HepG2 (cell line): Measurements from ENCODE around the gene PPP1R12B. TPM values are rescaled to one million over a fixed set of nuclear protein-coding genes. Genes with fewer than 3 reads are reported as not detected.

Source experiments
- ATAC-seq: fragments of 200-7000 bp; cut with Tn5 transposase; 3 replicates; pipeline ENCODE4 v1.9.1; 2020; ENCODE audit warnings: mild to moderate bottlenecking, moderate library complexity
- BruUV-seq: library from RNA; stranded (reverse); fragments of 400-500 nt; replicated peaks from 2 replicates; lab custom pipeline; 2021; lab: Mats Ljungman, UMichigan
- CTCF ChIA-PET: fragments of 300-600 bp; formaldehyde crosslinking; extraction: SDS; loops from one replicate; lab custom pipeline; 2021; ENCODE audit warnings: low total read pairs, inconsistent platforms, low intra/inter-chr PET ratio; lab: Yijun Ruan, JAX
- POLR2A ChIA-PET: fragments of 350-600 bp; sonication (Branson Sonifier 250); formaldehyde crosslinking; loops from one replicate; lab custom pipeline; 2020; ENCODE audit warnings: antibody characterized with exemption, inconsistent platforms; lab: Yijun Ruan, JAX
- DNase-seq: peaks from one replicate; pipeline ENCODE4 v3.0.0-alpha.2; 2015; ENCODE audit warnings: low spot score
- FAIRE-seq: peaks from 3 replicates; lab custom pipeline; 2011; peaks lifted over from hg19 to GRCh38; lab: Jason Lieb, UNC
- H2AFZ ChIP-seq: one replicate; pipeline ENCODE4 v1.6.1; 2011; ENCODE audit warnings: low read length, inconsistent platforms
- H3K27ac ChIP-seq: fragments of 300-600 bp; 3 replicates; pipeline ENCODE4 v1.8.0; 2011; ENCODE audit warnings: mixed run types, mild to moderate bottlenecking, mixed read lengths, low read length, inconsistent platforms; ENCODE audit not compliant: insufficient read depth; ENCODE audit errors: extremely low read length
- H3K27me3 ChIP-seq, 2 experiments: fragments of 200-600 bp in 1 of 2; 2 replicates in 1 of 2; 3 replicates in 1 of 2; pipeline versions ENCODE4 v1.6.0 to v1.8.0; 2011; ENCODE audit warnings: low read length in 2 of 2, mild to moderate bottlenecking in 2 of 2, moderate library complexity in 2 of 2, inconsistent platforms in 1 of 2; ENCODE audit not compliant: insufficient read depth in 2 of 2, control insufficient read depth in 1 of 2
- H3K36me3 ChIP-seq, 2 experiments: fragments of 200-600 bp in 1 of 2; replicated peaks in 1 of 2; 2 replicates in 1 of 2; 3 replicates in 1 of 2; pipeline versions ENCODE4 v1.5.1 to v1.8.0; 2011; ENCODE audit warnings: low read length in 2 of 2, inconsistent platforms in 1 of 2; ENCODE audit not compliant: insufficient read depth in 2 of 2, control insufficient read depth in 1 of 2
- H3K4me1 ChIP-seq: 2 replicates; pipeline ENCODE4 v1.5.1; 2012; ENCODE audit warnings: low read length, inconsistent platforms; ENCODE audit not compliant: insufficient read depth
- H3K4me2 ChIP-seq: 2 replicates; pipeline ENCODE4 v1.6.0; 2011; ENCODE audit warnings: low read depth, low read length, inconsistent platforms
- H3K4me3 ChIP-seq, 3 experiments: fragments of 200-600 bp in 1 of 3; sonication (generic), shearing (Covaris generic) in 1 of 3; replicated peaks in 1 of 3; 2 replicates each; pipeline ENCODE4 v1.5.1; 2011 to 2016; ENCODE audit warnings: low read length in 3 of 3, inconsistent platforms in 2 of 3, low read depth in 2 of 3, mild to moderate bottlenecking in 2 of 3, control low read depth in 1 of 3, mixed read lengths in 1 of 3; ENCODE audit not compliant: insufficient read depth in 1 of 3
- H3K79me2 ChIP-seq: one replicate; pipeline ENCODE4 v1.6.1; 2011; ENCODE audit warnings: low read length, inconsistent platforms; ENCODE audit not compliant: insufficient read depth
- H3K9ac ChIP-seq: 2 replicates; pipeline ENCODE4 v1.6.0; 2011; ENCODE audit warnings: mild to moderate bottlenecking, low read depth, low read length, inconsistent platforms; ENCODE audit not compliant: insufficient read depth
- H3K9me3 ChIP-seq: 2 replicates; pipeline ENCODE4 v1.5.1; 2012; ENCODE audit warnings: mild to moderate bottlenecking, low read length
- H4K20me1 ChIP-seq: 2 replicates; pipeline ENCODE4 v1.6.0; 2011; ENCODE audit warnings: inconsistent platforms, mild to moderate bottlenecking, low read length, moderate library complexity; ENCODE audit not compliant: insufficient read depth
- BRCA1 ChIP-seq: sonication (generic); formaldehyde crosslinking; IDR thresholded peaks from 2 replicates; pipeline ENCODE4 v1.4.0; 2020; ENCODE audit warnings: missing genetic modification reagents
- FOXM1 ChIP-seq: sonication (generic); formaldehyde crosslinking; IDR thresholded peaks from 2 replicates; pipeline ENCODE4 v1.5.0; 2020; ENCODE audit warnings: missing genetic modification reagents
- GABPA ChIP-seq, 2 experiments: IDR thresholded peaks; 2 replicates each; pipeline ENCODE4 v1.6.1; 2011 to 2016; ENCODE audit warnings: low read depth in 2 of 2, low read length in 1 of 2, missing biosample characterization in 1 of 2, missing genetic modification characterization in 1 of 2
- IKZF5 ChIP-seq: IDR thresholded peaks from 2 replicates; pipeline ENCODE4 v1.6.1; 2018; ENCODE audit warnings: missing genetic modification reagents, mild to moderate bottlenecking, missing compliant biosample characterization
- ISL2 ChIP-seq: sonication (generic); formaldehyde crosslinking; IDR thresholded peaks from 2 replicates; pipeline ENCODE4 v1.5.0; 2020; ENCODE audit warnings: missing genetic modification reagents
- LCORL ChIP-seq, 2 experiments: fragments of 450-650 bp in 1 of 2; sonication (generic) in 1 of 2; formaldehyde crosslinking in 1 of 2; IDR thresholded peaks; 2 replicates each; pipeline versions ENCODE4 v1.5.0 to v1.6.1; 2017 to 2020; ENCODE audit warnings: antibody characterized with exemption in 1 of 2, missing genetic modification reagents in 1 of 2
- PHF20 ChIP-seq: sonication (generic); formaldehyde crosslinking; IDR thresholded peaks from 2 replicates; pipeline ENCODE4 v1.5.0; 2020; ENCODE audit warnings: mild to moderate bottlenecking, missing genetic modification reagents
- PITX1 ChIP-seq: sonication (generic); formaldehyde crosslinking; IDR thresholded peaks from 2 replicates; pipeline ENCODE4 v1.5.1; 2020; ENCODE audit warnings: mild to moderate bottlenecking, missing genetic modification reagents
- RARA ChIP-seq: IDR thresholded peaks from 2 replicates; pipeline ENCODE4 v1.6.1; 2016; ENCODE audit warnings: missing genetic modification reagents, missing compliant biosample characterization
- SRF ChIP-seq: IDR thresholded peaks from 2 replicates; pipeline ENCODE4 v1.6.1; 2011; ENCODE audit warnings: mild to moderate bottlenecking, low read depth, low read length, moderate library complexity
- ZNF230 ChIP-seq: sonication (generic); formaldehyde crosslinking; IDR thresholded peaks from 2 replicates; pipeline ENCODE4 v1.4.0; 2020; ENCODE audit warnings: mild to moderate bottlenecking, missing genetic modification reagents
- ZNF816 ChIP-seq: sonication (generic); formaldehyde crosslinking; IDR thresholded peaks from 2 replicates; pipeline ENCODE4 v1.8.0; 2022; ENCODE audit warnings: missing genetic modification reagents, mild to moderate bottlenecking, borderline replicate concordance
- WGBS: methylation state at CpG from one replicate; pipeline ENCODE4 v1.1.6; 2017; ENCODE audit warnings: low lambda C conversion rate; 5-methylcytosine and 5-hydroxymethylcytosine counted together
- in situ Hi-C: cut with HindIII; loops from 2 replicates; pipeline ENCODE4 v1.10.0; 2017; ENCODE audit warnings: low pct_unique_long_range_greater_than_20kb; ENCODE audit not compliant: extremely low pct_ligation_motif_present
- intact Hi-C: fragments of 100-400 bp; cut with micrococcal nuclease; formaldehyde crosslinking; loops from one replicate; pipeline ENCODE4 v1.10.0; 2022; ENCODE audit not compliant: unreplicated experiment
- polyA plus RNA-seq, 8 experiments: library from polyadenylated mRNA; depleted of rRNA in 3 of 8; stranded (reverse) in 7 of 8; unstranded in 1 of 8; fragments of >200 nt; fragmentation: Illumina TruSeq in 4 of 8; extraction: Trizol in 4 of 8; gene quantifications; 2 replicates each; pipeline versions ENCODE4 v1.2.1 to v1.2.3, GENCODE V29; 2011 to 2016; ENCODE audit warnings: low read depth in 4 of 8, missing spikeins in 1 of 8, mixed read lengths in 1 of 8; ENCODE audit not compliant: insufficient read depth in 1 of 8
- total RNA-seq, 5 experiments: library from RNA; depleted of rRNA; stranded (reverse); fragments of >200 nt; fragmentation: Illumina TruSeq; extraction: Trizol; gene quantifications; 2 replicates each; pipeline ENCODE4 v1.2.3, GENCODE V29; 2016; ENCODE audit warnings: low read depth in 1 of 5
- TF ChIP-seq, protein P1 (sequence below): sonication (generic); formaldehyde crosslinking; IDR thresholded peaks from 2 replicates; pipeline ENCODE4 v1.4.0; 2020; ENCODE audit warnings: missing genetic modification reagents
- TF ChIP-seq, protein P2 (sequence below): sonication (generic); formaldehyde crosslinking; IDR thresholded peaks from 2 replicates; pipeline ENCODE4 v1.5.0; 2020; ENCODE audit warnings: missing genetic modification reagents
- TF ChIP-seq, protein P3 (sequence below), 2 experiments: fragments of 450-650 bp in 1 of 2; sonication (generic) in 1 of 2; formaldehyde crosslinking; IDR thresholded peaks; 2 replicates each; pipeline versions ENCODE4 v1.5.0 to v1.8.0; 2020 to 2022; ENCODE audit warnings: mild to moderate bottlenecking in 1 of 2, missing genetic modification reagents in 1 of 2
- TF ChIP-seq, protein P4 (sequence below): sonication (generic); formaldehyde crosslinking; IDR thresholded peaks from 2 replicates; pipeline ENCODE4 v1.4.0; 2020; ENCODE audit warnings: low read depth, mild to moderate bottlenecking, missing genetic modification reagents
- TF ChIP-seq, protein P5 (sequence below): sonication (generic); IDR thresholded peaks from 2 replicates; pipeline ENCODE4 v1.6.1; 2016; ENCODE audit warnings: low read depth, borderline replicate concordance

PPP1R12B gene
- total and polyA plus RNA-seq, 2 of the 13 experiments (the other 11 are each of a cell fraction or from before 2014, with no cell fraction given), result 12.0 to 13.6 TPM

GRCh38 chr1:202348005-202348508 is 442 bp upstream of the PPP1R12B start:
- ATAC-seq (no peak), DNase-seq (no peak), FAIRE-seq (peak; percentile 86)
- Histone ChIP-seq H3K79me2 (peaks cover 38% of the 10 kb centered on the region), H4K20me1 (no peaks in the 10 kb centered on the region), H3K36me3 (no peaks in the 10 kb centered on the region), H3K4me3 (peak overlapping the region in 2 of 3 experiments; percentile 19 to 20; a peak in 2 of 6 replicates), H3K9me3 (no peaks in the 10 kb centered on the region), H3K9ac (no peak overlapping the region), H2AFZ (no peak overlapping the region), H3K27ac (no peak overlapping the region), H3K4me1 (peaks cover 54% of the 10 kb centered on the region), H3K4me2 (peak overlapping the region; percentile 42), H3K27me3 (no peaks in the 10 kb centered on the region; a peak in 1 of 5 replicates)
- in situ Hi-C loops (no loop called here), intact Hi-C loops (loop anchor here (10.0 kb wide), 3 partner anchors 87 to 657 kb away; partner anchors contain the start of genes SYT2 and TMEM183A)
- POLR2A ChIA-PET, result no interaction called here
- BruUV-seq, result no TSS peak
- CTCF ChIA-PET, result no interaction called here
- WGBS, result 47% methylated on average over 6 of the region's 6 CpGs
- TF ChIP-seq, protein P1, sequence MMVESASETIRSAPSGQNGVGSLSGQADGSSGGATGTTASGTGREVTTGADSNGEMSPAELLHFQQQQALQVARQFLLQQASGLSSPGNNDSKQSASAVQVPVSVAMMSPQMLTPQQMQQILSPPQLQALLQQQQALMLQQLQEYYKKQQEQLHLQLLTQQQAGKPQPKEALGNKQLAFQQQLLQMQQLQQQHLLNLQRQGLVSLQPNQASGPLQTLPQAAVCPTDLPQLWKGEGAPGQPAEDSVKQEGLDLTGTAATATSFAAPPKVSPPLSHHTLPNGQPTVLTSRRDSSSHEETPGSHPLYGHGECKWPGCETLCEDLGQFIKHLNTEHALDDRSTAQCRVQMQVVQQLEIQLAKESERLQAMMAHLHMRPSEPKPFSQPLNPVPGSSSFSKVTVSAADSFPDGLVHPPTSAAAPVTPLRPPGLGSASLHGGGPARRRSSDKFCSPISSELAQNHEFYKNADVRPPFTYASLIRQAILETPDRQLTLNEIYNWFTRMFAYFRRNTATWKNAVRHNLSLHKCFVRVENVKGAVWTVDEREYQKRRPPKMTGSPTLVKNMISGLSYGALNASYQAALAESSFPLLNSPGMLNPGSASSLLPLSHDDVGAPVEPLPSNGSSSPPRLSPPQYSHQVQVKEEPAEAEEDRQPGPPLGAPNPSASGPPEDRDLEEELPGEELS (CRISPR knock-in tag), result no peak
- TF ChIP-seq SRF, result 0 out of 2 replicates have a peak, but pooled peaks have one; percentile 38
- 0 out of 2 replicates have a peak, but pooled peaks have one; percentile 1 for TF ChIP-seq BRCA1 (CRISPR knock-in tag)
- no peak for TF ChIP-seq ISL2
- no peak for TF ChIP-seq FOXM1 (CRISPR knock-in tag)
- peak; percentile 40 for TF ChIP-seq GABPA (IDR thresholded peaks at IDR 0.05; ENCODE audit: low read depth, low read length)
- peak; percentile 89 for TF ChIP-seq GABPA (CRISPR knock-in tag; IDR thresholded peaks at IDR 0.05; ENCODE audit: low read depth)
- TF ChIP-seq, protein P2, sequence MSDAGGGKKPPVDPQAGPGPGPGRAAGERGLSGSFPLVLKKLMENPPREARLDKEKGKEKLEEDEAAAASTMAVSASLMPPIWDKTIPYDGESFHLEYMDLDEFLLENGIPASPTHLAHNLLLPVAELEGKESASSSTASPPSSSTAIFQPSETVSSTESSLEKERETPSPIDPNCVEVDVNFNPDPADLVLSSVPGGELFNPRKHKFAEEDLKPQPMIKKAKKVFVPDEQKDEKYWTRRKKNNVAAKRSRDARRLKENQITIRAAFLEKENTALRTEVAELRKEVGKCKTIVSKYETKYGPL (CRISPR knock-in tag), result no peak
- TF ChIP-seq, protein P3, sequence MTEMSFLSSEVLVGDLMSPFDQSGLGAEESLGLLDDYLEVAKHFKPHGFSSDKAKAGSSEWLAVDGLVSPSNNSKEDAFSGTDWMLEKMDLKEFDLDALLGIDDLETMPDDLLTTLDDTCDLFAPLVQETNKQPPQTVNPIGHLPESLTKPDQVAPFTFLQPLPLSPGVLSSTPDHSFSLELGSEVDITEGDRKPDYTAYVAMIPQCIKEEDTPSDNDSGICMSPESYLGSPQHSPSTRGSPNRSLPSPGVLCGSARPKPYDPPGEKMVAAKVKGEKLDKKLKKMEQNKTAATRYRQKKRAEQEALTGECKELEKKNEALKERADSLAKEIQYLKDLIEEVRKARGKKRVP (CRISPR knock-in tag; IDR thresholded peaks at IDR 0.05), result peak in 1 of 2 experiments; percentile 83; a peak in 2 of 4 replicates
- TF ChIP-seq IKZF5, result no peak
- 0 out of 2 replicates have a peak, but pooled peaks have one; percentile 6 for TF ChIP-seq RARA (CRISPR knock-in tag)
- TF ChIP-seq PITX1, result no peak
- no peak for TF ChIP-seq ZNF230 (CRISPR knock-in tag)
- no peak for TF ChIP-seq PHF20
- TF ChIP-seq ZNF816 (CRISPR knock-in tag), result peak; percentile 18; the same call in 1 of the 2 replicates
- TF ChIP-seq, protein P4, sequence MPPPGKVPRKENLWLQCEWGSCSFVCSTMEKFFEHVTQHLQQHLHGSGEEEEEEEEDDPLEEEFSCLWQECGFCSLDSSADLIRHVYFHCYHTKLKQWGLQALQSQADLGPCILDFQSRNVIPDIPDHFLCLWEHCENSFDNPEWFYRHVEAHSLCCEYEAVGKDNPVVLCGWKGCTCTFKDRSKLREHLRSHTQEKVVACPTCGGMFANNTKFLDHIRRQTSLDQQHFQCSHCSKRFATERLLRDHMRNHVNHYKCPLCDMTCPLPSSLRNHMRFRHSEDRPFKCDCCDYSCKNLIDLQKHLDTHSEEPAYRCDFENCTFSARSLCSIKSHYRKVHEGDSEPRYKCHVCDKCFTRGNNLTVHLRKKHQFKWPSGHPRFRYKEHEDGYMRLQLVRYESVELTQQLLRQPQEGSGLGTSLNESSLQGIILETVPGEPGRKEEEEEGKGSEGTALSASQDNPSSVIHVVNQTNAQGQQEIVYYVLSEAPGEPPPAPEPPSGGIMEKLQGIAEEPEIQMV (CRISPR knock-in tag), result no peak
- TF ChIP-seq, protein P5, sequence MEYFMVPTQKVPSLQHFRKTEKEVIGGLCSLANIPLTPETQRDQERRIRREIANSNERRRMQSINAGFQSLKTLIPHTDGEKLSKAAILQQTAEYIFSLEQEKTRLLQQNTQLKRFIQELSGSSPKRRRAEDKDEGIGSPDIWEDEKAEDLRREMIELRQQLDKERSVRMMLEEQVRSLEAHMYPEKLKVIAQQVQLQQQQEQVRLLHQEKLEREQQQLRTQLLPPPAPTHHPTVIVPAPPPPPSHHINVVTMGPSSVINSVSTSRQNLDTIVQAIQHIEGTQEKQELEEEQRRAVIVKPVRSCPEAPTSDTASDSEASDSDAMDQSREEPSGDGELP, result 0 out of 2 replicates have a peak, but pooled peaks have one; percentile 8
- no peak for TF ChIP-seq LCORL (IDR thresholded peaks at IDR 0.05)
- no peak for TF ChIP-seq LCORL (CRISPR knock-in tag; IDR thresholded peaks at IDR 0.05)
